C1 segment of cervical spinal cord (tissue), 14 donors: ENCODE data around the gene STAG1.
"Not testable (repeated sequence)": the region's sequence is repeated elsewhere in the genome, so short reads cannot be mapped to it uniquely, and the experiment has no call there.

ENCODE experiments used
- DNase-seq, 14 donors: peaks; one replicate each; lab custom pipeline; 2025; lab: John Stamatoyannopoulos, UW

The STAG1 gene

GRCh38 chr3:136749091-136749490 lies 3.1 kb downstream of the STAG1 start:
- DNase-seq = no peak

- no peak for DNase-seq
These were observed 6.3 kb downstream of the STAG1 start for GRCh38 chr3:136745916-136746315.

- no peak for DNase-seq
These were observed 11.1 kb downstream of the STAG1 start for GRCh38 chr3:136741063-136741462.

- no peak for DNase-seq
These were observed 11.7 kb downstream of the STAG1 start for GRCh38 chr3:136740351-136740958.

- not testable (repeated sequence) for DNase-seq
These were observed 15.2 kb downstream of the STAG1 start for GRCh38 chr3:136736950-136737349.

GRCh38 chr3:136735103-136735502 lies 17.1 kb downstream of the STAG1 start:
- DNase-seq = no peak

- no peak for DNase-seq
These were observed 17.7 kb downstream of the STAG1 start for GRCh38 chr3:136734382-136735070.

GRCh38 chr3:136733317-136733833 lies 18.8 kb downstream of the STAG1 start:
- DNase-seq = no peak

GRCh38 chr3:136731274-136731884 lies 20.8 kb downstream of the STAG1 start:
- DNase-seq = peak in 3 of 14 donors; percentile 9 to 36 (median 10)

GRCh38 chr3:136730595-136731273 lies 21.4 kb downstream of the STAG1 start:
- DNase-seq = no peak

- peak in 2 of 14 donors; percentile 23 for DNase-seq
These were observed 23.3 kb downstream of the STAG1 start for GRCh38 chr3:136728918-136729317.

- DNase-seq = no peak
These were observed 23.7 kb downstream of the STAG1 start for GRCh38 chr3:136728473-136728872.

GRCh38 chr3:136725468-136725867 lies 26.7 kb downstream of the STAG1 start:
- no peak for DNase-seq

GRCh38 chr3:136722916-136723315 lies 29.3 kb downstream of the STAG1 start:
- not testable (repeated sequence) for DNase-seq

GRCh38 chr3:136722399-136722798 lies 29.8 kb downstream of the STAG1 start:
- not testable (repeated sequence) for DNase-seq

GRCh38 chr3:136720091-136720490 lies 32.1 kb downstream of the STAG1 start:
- no peak for DNase-seq

- no peak for DNase-seq
These were observed 35.5 kb downstream of the STAG1 start for GRCh38 chr3:136716629-136717028.

- no peak for DNase-seq
These were observed 38.2 kb downstream of the STAG1 start for GRCh38 chr3:136714020-136714419.

- DNase-seq = no peak
These were observed 39.2 kb downstream of the STAG1 start for GRCh38 chr3:136712941-136713340.

- DNase-seq = not testable (repeated sequence)
These were observed 40.3 kb downstream of the STAG1 start for GRCh38 chr3:136711888-136712287.

GRCh38 chr3:136711277-136711676 lies 40.9 kb downstream of the STAG1 start:
- no peak for DNase-seq

GRCh38 chr3:136709775-136710174 lies 42.4 kb downstream of the STAG1 start:
- not testable (repeated sequence) for DNase-seq
